PC-9 (cell line): ENCODE measurements around the gene RASL11B. TPM values are rescaled to one million over a fixed set of nuclear protein-coding genes. Genes with fewer than 3 reads are reported as not detected.
"Not testable (repeated sequence)": the region's sequence is repeated elsewhere in the genome, so short reads cannot be mapped to it uniquely, and the experiment has no call there.

Experiments used
- BruUV-seq: library from RNA; stranded (reverse); fragments of 400-500 nt; replicated peaks from 2 replicates; lab custom pipeline; 2021; lab: Mats Ljungman, UMichigan
- CTCF ChIA-PET: fragments of 300-600 bp; sonication (Branson Sonifier 250); formaldehyde crosslinking; loops from one replicate; lab custom pipeline; 2022; ENCODE audit warnings: antibody characterized with exemption; lab: Charles Lee
- POLR2A ChIA-PET: fragments of 300-600 bp; sonication (Branson Sonifier 250); formaldehyde crosslinking; loops from one replicate; lab custom pipeline; 2022; ENCODE audit warnings: antibody characterized with exemption; ENCODE audit not compliant: unreplicated experiment; lab: Charles Lee
- DNase-seq, 2 experiments: peaks; one replicate each; pipeline versions ENCODE4 v3.0.0 to v3.0.0-alpha.2; 2015 to 2022; ENCODE audit warnings: mixed read lengths in 1 of 2
- H2AFZ ChIP-seq: fragments of 200-600 bp; sonication (generic); 2 replicates; pipeline ENCODE4 v1.8.1; 2017; ENCODE audit warnings: antibody characterized with exemption
- H3F3A ChIP-seq: fragments of 200-600 bp; sonication (generic); 2 replicates; pipeline ENCODE4 v1.8.1; 2017; ENCODE audit warnings: antibody characterized with exemption, mild to moderate bottlenecking, low read depth; ENCODE audit not compliant: insufficient read depth
- H3K27ac ChIP-seq: fragments of 200-600 bp; sonication (generic); 2 replicates; pipeline ENCODE4 v1.6.1; 2016; ENCODE audit warnings: mixed run types
- H3K27me3 ChIP-seq: fragments of 200-600 bp; sonication (generic); 2 replicates; pipeline ENCODE4 v1.6.1; 2016; ENCODE audit warnings: low read depth, mixed run types; ENCODE audit not compliant: insufficient read depth
- H3K36me3 ChIP-seq: fragments of 200-600 bp; sonication (generic); 2 replicates; pipeline ENCODE4 v1.6.1; 2016; ENCODE audit warnings: low read depth, mixed run types
- H3K4me1 ChIP-seq: fragments of 200-600 bp; sonication (generic); replicated peaks from 2 replicates; pipeline ENCODE4 v1.6.1; 2016; ENCODE audit warnings: mixed run types; ENCODE audit not compliant: insufficient read depth
- H3K4me2 ChIP-seq: fragments of 200-600 bp; sonication (generic); 2 replicates; pipeline ENCODE4 v1.6.1; 2017; ENCODE audit warnings: mixed run types
- H3K4me3 ChIP-seq: fragments of 200-600 bp; sonication (generic); 2 replicates; pipeline ENCODE4 v1.6.1; 2016; ENCODE audit warnings: mixed run types
- H3K79me2 ChIP-seq: fragments of 200-600 bp; sonication (generic); 2 replicates; pipeline ENCODE4 v1.6.1; 2017; ENCODE audit warnings: low read depth, mixed run types
- H3K9me2 ChIP-seq: fragments of 200-600 bp; sonication (generic); 2 replicates; pipeline ENCODE4 v1.8.1; 2017; ENCODE audit warnings: mild to moderate bottlenecking; ENCODE audit not compliant: insufficient read depth
- H3K9me3 ChIP-seq: fragments of 200-600 bp; sonication (generic); 2 replicates; pipeline ENCODE4 v1.8.1; 2016; ENCODE audit warnings: low read depth; ENCODE audit not compliant: insufficient read depth
- H4K20me1 ChIP-seq: fragments of 200-600 bp; sonication (generic); 2 replicates; pipeline ENCODE4 v1.8.1; 2017; ENCODE audit not compliant: insufficient read depth
- CTCF ChIP-seq: fragments of 200-600 bp; sonication (generic); conservative IDR thresholded peaks from 2 replicates; pipeline ENCODE4 v1.6.1; 2017; ENCODE audit warnings: mixed run types, antibody characterized with exemption, mild to moderate bottlenecking, moderate library complexity
- EZH2 ChIP-seq: fragments of 200-600 bp; sonication (generic); IDR thresholded peaks from 2 replicates; pipeline ENCODE4 v1.8.0; 2017; ENCODE audit warnings: antibody characterized with exemption, low read depth
- intact Hi-C: fragments of 100-400 bp; cut with micrococcal nuclease; formaldehyde crosslinking; loops from one replicate; pipeline ENCODE4 v1.10.0; 2022; ENCODE audit not compliant: unreplicated experiment
- total RNA-seq: library from RNA; stranded (reverse); gene quantifications from 2 replicates; pipeline ENCODE4 v1.2.3, GENCODE V29; 2021

Gene RASL11B
- total RNA-seq, 1 experiment from 2014 or later, result not detected

GRCh38 chr4:52824603-52825459 lies 37.3 kb upstream of the RASL11B start:
- H3F3A ChIP-seq, result peaks cover 19% of the 10 kb centered on the region; the same call in 1 of the 2 replicates
- no peaks in the 10 kb centered on the region for H3K79me2 ChIP-seq
- POLR2A ChIA-PET, result no interaction called here
- DNase-seq, result no peak
- intact Hi-C loops, result no loop called here
- no peak overlapping the region for H3K4me3 ChIP-seq
- no peaks in the 10 kb centered on the region for H4K20me1 ChIP-seq
- H3K9me3 ChIP-seq, result peaks cover 6% of the 10 kb centered on the region; the same call in 1 of the 2 replicates
- H3K4me2 ChIP-seq, result no peak overlapping the region
- no peak overlapping the region for H3K27ac ChIP-seq
- peaks cover 19% of the 10 kb centered on the region for H3K4me1 ChIP-seq
- CTCF ChIA-PET, result interaction anchor here (1.2 kb wide), 1 partner anchor 36 kb away, joined by 3 read pairs; no protein-coding TSS in a partner anchor
- BruUV-seq, result no TSS peak
- no peaks in the 10 kb centered on the region for H3K36me3 ChIP-seq
- TF ChIP-seq CTCF (no peak), EZH2 (no peak)
- no peak overlapping the region for H2AFZ ChIP-seq
- no peaks in the 10 kb centered on the region for H3K9me2 ChIP-seq
- no peaks in the 10 kb centered on the region for H3K27me3 ChIP-seq

- ChIA-PET CTCF (no interaction called here), POLR2A (no interaction called here)
- BruUV-seq, result no TSS peak
- Histone ChIP-seq H3K27ac (no peak overlapping the region), H3K4me2 (no peak overlapping the region), H4K20me1 (no peaks in the 10 kb centered on the region), H3F3A (peaks cover 19% of the 10 kb centered on the region; the same call in 1 of the 2 replicates), H2AFZ (no peak overlapping the region), H3K9me2 (no peaks in the 10 kb centered on the region), H3K79me2 (no peaks in the 10 kb centered on the region), H3K4me1 (peaks cover 19% of the 10 kb centered on the region), H3K27me3 (no peaks in the 10 kb centered on the region), H3K36me3 (no peaks in the 10 kb centered on the region), H3K9me3 (peaks cover 6% of the 10 kb centered on the region; the same call in 1 of the 2 replicates), H3K4me3 (no peak overlapping the region)
- intact Hi-C loops, result no loop called here
- TF ChIP-seq CTCF, result no peak
- DNase-seq, result no peak
Measured at GRCh38 chr4:52825460-52826090, 36.5 kb upstream of the RASL11B start.

- no peaks in the 10 kb centered on the region for H3K9me3 ChIP-seq
- H3F3A ChIP-seq, result no peaks in the 10 kb centered on the region; the same call in 1 of the 2 replicates
- no peak overlapping the region for H3K4me3 ChIP-seq
- ChIA-PET CTCF (no interaction called here), POLR2A (interaction anchor here (0.7 kb wide), 1 partner anchor 112 kb away, joined by 6 read pairs; no protein-coding TSS in a partner anchor)
- H3K9me2 ChIP-seq, result no peaks in the 10 kb centered on the region
- H3K27me3 ChIP-seq, result no peaks in the 10 kb centered on the region
- no peak overlapping the region for H3K4me2 ChIP-seq
- intact Hi-C loops, result no loop called here
- TF ChIP-seq EZH2 (no peak), CTCF (no peak)
- no peak overlapping the region for H3K27ac ChIP-seq
- H3K36me3 ChIP-seq, result no peaks in the 10 kb centered on the region
- peaks cover 20% of the 10 kb centered on the region for H3K4me1 ChIP-seq
- no peak overlapping the region for H2AFZ ChIP-seq
- H3K79me2 ChIP-seq, result no peaks in the 10 kb centered on the region
- BruUV-seq, result no TSS peak
- DNase-seq, result peak; percentile 26 to 60
- H4K20me1 ChIP-seq, result no peaks in the 10 kb centered on the region
Measured at GRCh38 chr4:52833941-52834525, 28.1 kb upstream of the RASL11B start.

DNA sequence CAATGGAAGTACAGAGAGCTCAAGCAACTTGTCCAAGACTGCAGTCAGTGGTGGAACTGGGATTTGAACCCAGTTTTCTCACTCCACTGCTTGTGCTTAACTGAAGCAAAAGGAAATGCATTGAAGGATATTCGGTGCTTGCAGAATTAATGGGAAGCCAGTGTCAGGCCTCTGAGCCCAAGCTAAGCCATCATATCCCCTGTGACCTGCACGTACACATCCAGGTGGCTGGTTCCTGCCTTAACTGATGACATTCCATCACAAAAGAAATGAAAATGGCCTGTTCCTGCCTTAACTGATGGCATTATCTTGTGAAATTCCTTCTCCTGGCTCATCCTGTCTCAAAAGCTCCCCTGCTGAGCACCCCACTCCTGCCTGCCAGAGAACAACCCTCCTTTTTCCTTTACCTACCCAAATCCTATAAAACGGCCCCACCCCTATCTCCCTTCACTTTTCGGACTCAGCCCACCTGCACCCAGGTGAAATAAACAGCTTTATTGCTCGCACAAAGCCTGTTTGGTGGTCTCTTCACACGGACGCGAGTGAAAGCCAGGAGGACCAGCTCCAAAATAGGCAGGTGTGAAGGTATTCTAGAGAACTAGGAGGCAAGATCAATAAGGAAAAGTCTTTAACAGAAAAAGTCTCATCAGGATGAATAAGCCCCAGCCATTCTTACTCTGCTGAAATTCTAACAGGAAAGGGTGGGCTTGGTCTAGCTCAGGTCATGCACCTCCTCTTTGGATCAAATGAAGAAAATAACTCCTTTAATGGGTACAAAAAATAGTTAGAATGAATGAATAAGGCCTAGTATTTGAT lies 27.3 kb upstream of the RASL11B start:
- H3K36me3 ChIP-seq, BruUV-seq, H3K4me3 ChIP-seq, CTCF ChIA-PET, H2AFZ ChIP-seq, H3F3A ChIP-seq, H3K9me2 ChIP-seq, intact Hi-C loops, H3K4me2 ChIP-seq, H4K20me1 ChIP-seq, H3K9me3 ChIP-seq, H3K27ac ChIP-seq, H3K27me3 ChIP-seq, DNase-seq, H3K79me2 ChIP-seq: not testable (repeated sequence)
- peaks cover 20% of the 10 kb centered on the region for H3K4me1 ChIP-seq
- POLR2A ChIA-PET, result interaction anchor here (0.7 kb wide), 1 partner anchor 112 kb away, joined by 6 read pairs; no protein-coding TSS in a partner anchor
